Astrocyte of the spinal cord (primary cell): ENCODE data around the gene CCDC127.

ENCODE experiments used
- DNase-seq: peaks from one replicate; pipeline ENCODE4 v3.0.0; 2011; ENCODE audit warnings: low read depth, low spot score
- H3K4me3 ChIP-seq: 2 replicates; pipeline ENCODE4 v1.5.1; 2011; ENCODE audit warnings: low read depth, mild to moderate bottlenecking, low read length, moderate library complexity
- CTCF ChIP-seq: IDR thresholded peaks from 2 replicates; pipeline ENCODE4 v1.5.1; 2012; ENCODE audit warnings: low read depth, mild to moderate bottlenecking, low read length, inconsistent platforms
- in situ Hi-C: cut with HindIII; loops from 2 replicates; pipeline ENCODE4 v1.10.0; 2017; ENCODE audit warnings: low sequenced_read_pairs

CCDC127 gene

GRCh38 chr5:178110-178509 lies 39.8 kb downstream of the CCDC127 start:
- TF ChIP-seq CTCF, result no peak
- DNase-seq, result no peak
- no peak overlapping the region for H3K4me3 ChIP-seq
- in situ Hi-C loops, result no loop called here

GRCh38 chr5:176296-176823 lies 41.6 kb downstream of the CCDC127 start:
- no peak overlapping the region for H3K4me3 ChIP-seq
- in situ Hi-C loops, result no loop called here
- DNase-seq, result no peak
- TF ChIP-seq CTCF, result no peak

GRCh38 chr5:174876-175465 lies 43.0 kb downstream of the CCDC127 start:
- DNase-seq, result no peak
- in situ Hi-C loops, result no loop called here
- no peak overlapping the region for H3K4me3 ChIP-seq
- TF ChIP-seq CTCF, result no peak

- no peak for DNase-seq
- in situ Hi-C loops, result no loop called here
- no peak for TF ChIP-seq CTCF
- H3K4me3 ChIP-seq, result no peak overlapping the region
Observed at GRCh38 chr5:174291-174600, 43.7 kb downstream of the CCDC127 start.

- TF ChIP-seq CTCF, result no peak
- DNase-seq, result no peak
- in situ Hi-C loops, result no loop called here
- H3K4me3 ChIP-seq, result no peak overlapping the region
Observed at GRCh38 chr5:173392-174290, 44.3 kb downstream of the CCDC127 start.

GRCh38 chr5:172841-173251 lies 45.1 kb downstream of the CCDC127 start:
- in situ Hi-C loops, result no loop called here

More at GRCh38 chr5:172841-173251, 45.1 kb downstream of the CCDC127 start:
- no peak for DNase-seq
- H3K4me3 ChIP-seq, result no peak overlapping the region
- TF ChIP-seq CTCF, result no peak
